ENCODE results near the gene ARGLU1. TPM values are rescaled to one million over a fixed set of nuclear protein-coding genes. Genes with fewer than 3 reads are reported as not detected.

The ARGLU1 gene
- total RNA-seq, 4 donors from 2014 or later: 46.7 to 77.2 (median 62.6) TPM

DNA sequence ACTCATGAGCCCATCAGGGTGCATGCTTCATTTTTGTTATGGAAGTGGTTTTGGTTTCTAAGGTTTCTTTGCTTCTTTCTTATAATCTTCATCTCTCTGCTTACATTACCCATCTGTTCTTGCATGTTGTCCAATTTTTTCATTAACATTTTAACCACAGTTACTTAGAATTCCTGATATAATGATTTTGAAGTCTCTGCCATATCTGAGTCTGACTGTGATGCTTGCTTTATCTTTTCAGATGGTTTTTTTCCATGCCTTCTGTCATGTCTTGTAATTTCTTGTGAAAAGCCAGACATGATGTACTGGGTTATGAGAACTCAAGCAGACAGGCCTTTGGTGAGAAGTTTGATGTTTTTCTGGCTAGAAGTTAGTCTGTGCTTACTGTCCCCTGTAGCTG lies 8.0 kb upstream of the ARGLU1 start:
- no peak overlapping the region for H3K27ac ChIP-seq (replicated peaks in 1 of 4)
- H3K36me3 ChIP-seq: no peaks in the 10 kb centered on the region
- peaks cover 4 to 11% (median 7%) of the 10 kb centered on the region in 4 donors for H3K4me1 ChIP-seq
- no peak for TF ChIP-seq EP300 (IDR thresholded peaks at IDR 0.05)
- TF ChIP-seq POLR2A (IDR thresholded peaks at IDR 0.05; ENCODE audit: low read depth): no peak
- TF ChIP-seq, protein P1, sequence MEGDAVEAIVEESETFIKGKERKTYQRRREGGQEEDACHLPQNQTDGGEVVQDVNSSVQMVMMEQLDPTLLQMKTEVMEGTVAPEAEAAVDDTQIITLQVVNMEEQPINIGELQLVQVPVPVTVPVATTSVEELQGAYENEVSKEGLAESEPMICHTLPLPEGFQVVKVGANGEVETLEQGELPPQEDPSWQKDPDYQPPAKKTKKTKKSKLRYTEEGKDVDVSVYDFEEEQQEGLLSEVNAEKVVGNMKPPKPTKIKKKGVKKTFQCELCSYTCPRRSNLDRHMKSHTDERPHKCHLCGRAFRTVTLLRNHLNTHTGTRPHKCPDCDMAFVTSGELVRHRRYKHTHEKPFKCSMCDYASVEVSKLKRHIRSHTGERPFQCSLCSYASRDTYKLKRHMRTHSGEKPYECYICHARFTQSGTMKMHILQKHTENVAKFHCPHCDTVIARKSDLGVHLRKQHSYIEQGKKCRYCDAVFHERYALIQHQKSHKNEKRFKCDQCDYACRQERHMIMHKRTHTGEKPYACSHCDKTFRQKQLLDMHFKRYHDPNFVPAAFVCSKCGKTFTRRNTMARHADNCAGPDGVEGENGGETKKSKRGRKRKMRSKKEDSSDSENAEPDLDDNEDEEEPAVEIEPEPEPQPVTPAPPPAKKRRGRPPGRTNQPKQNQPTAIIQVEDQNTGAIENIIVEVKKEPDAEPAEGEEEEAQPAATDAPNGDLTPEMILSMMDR (IDR thresholded peaks at IDR 0.05): no peak
- no peak for TF ChIP-seq POLR2AphosphoS5 (IDR thresholded peaks at IDR 0.05)
- no peak overlapping the region for H3K4me3 ChIP-seq
- no peaks in the 10 kb centered on the region for H3K9me3 ChIP-seq
- H3K27me3 ChIP-seq: no peaks in the 10 kb centered on the region
- intact Hi-C loops (cut with DNase I): no loop called here
- no peak for DNase-seq (ENCODE audit: extremely low spot score)

DNA sequence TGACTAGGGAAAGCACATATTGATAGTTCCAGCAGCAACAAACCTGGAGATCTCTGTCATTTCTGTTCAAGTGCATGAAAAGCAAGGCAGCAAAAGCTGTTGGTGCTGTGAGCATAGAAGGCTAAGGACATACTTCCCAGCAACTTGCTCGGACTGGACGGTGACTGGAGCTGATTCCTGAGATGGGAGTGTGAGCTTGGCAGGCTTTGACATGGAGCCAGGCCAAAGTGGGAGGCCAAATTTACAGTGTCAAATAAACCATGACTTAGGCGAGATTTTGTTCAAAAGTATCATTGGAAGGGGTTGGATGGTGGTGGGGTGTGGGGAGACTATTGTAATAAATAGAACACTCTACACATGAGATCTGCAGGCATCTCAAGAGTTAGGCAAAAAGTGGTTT lies 5.9 kb upstream of the ARGLU1 start:
- DNase-seq (ENCODE audit: extremely low spot score): no peak
- 21% methylated on average over 3 of the region's 3 CpGs for WGBS
- Histone ChIP-seq H3K9me3 (no peaks in the 10 kb centered on the region), H3K4me1 (peaks cover 4 to 21% (median 7%) of the 10 kb centered on the region in 4 donors), H3K27ac (replicated peaks in 1 of 4) (peak overlapping the region in 3 of 4 donors; percentile 4 to 52 (median 37)), H3K27me3 (no peaks in the 10 kb centered on the region), H3K36me3 (no peaks in the 10 kb centered on the region), H3K4me3 (no peak overlapping the region)
- intact Hi-C loops (cut with DNase I): no loop called here
- TF ChIP-seq EP300 (IDR thresholded peaks at IDR 0.05): no peak
- TF ChIP-seq, protein P1 (IDR thresholded peaks at IDR 0.05): no peak
- no peak for TF ChIP-seq POLR2A (IDR thresholded peaks at IDR 0.05; ENCODE audit: low read depth)
- no peak for TF ChIP-seq POLR2AphosphoS5 (IDR thresholded peaks at IDR 0.05)

DNA sequence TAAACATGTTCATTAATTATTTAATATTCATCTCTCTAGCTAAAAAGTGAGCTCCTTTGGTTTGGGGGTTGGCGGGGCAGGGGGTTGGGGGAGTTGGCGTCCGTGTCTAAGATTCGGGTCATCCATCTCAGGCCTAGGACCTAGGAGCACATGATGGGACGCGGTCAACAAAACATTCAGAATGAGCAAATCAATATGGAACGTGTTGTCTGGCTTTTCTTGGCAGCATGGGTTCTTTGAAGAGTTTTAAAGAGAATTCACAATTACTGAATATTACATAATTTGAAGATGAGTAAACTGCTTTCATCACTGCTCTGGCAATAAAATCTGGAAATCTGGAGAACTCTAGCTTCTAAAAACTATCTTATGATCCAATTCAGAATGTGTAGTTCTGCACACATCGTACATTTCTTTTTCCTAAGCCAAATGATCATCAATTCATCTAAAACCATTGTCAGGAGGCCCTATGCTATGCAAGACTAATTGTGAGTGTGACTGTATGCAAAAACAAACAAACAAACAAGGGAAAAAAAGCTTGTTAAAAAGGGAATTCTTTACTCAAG lies 5.4 kb upstream of the ARGLU1 start:
- 79% methylated on average over 8 of the region's 8 CpGs for WGBS

DNA sequence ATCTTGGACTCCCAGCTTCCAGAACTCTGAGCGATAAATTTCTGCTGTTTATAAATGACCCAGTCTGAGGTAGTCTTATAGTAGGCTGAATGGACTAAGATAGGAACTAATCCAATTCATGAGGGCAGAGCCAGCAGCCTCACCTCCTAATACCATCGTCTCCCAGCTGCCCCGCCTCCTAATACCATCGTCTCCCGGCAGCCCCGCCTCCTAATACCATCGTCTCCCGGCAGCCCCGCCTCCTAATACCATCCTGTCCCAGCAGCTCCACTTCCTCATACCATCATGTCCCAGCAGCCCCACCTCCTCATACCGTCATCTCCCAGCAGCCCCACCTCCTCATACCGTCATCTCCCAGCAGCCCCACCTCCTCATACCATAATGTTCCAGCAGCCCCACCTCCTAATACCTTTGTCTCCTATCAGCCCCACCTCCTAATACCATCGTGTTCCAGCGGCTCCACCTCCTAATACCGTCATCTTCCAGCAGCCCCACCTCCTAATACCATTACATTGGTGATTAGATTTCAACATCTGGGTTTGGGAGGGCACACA lies 2.4 kb upstream of the ARGLU1 start:
- WGBS: 42% methylated on average over 14 of the region's 14 CpGs
- Histone ChIP-seq H3K4me1 (peaks cover 20 to 39% (median 25%) of the 10 kb centered on the region in 4 donors), H3K9me3 (no peaks in the 10 kb centered on the region), H3K4me3 (no peak overlapping the region), H3K36me3 (no peaks in the 10 kb centered on the region), H3K27me3 (no peaks in the 10 kb centered on the region), H3K27ac (replicated peaks in 1 of 4) (peak overlapping the region in 1 of 4 donors; percentile 59)
- intact Hi-C loops (cut with DNase I): no loop called here
- no peak for DNase-seq (ENCODE audit: extremely low spot score)
- no peak for TF ChIP-seq POLR2A (IDR thresholded peaks at IDR 0.05; ENCODE audit: low read depth)
- TF ChIP-seq, protein P1 (IDR thresholded peaks at IDR 0.05): no peak

More for the DNA sequence above, 5.4 kb upstream of the ARGLU1 start:
- Histone ChIP-seq H3K9me3 (no peaks in the 10 kb centered on the region), H3K27ac (replicated peaks in 1 of 4) (peak overlapping the region in 3 of 4 donors; percentile 4 to 61 (median 52)), H3K36me3 (no peaks in the 10 kb centered on the region), H3K4me1 (peaks cover 7 to 25% (median 11%) of the 10 kb centered on the region in 4 donors), H3K27me3 (no peaks in the 10 kb centered on the region), H3K4me3 (no peak overlapping the region)
- no peak for DNase-seq (ENCODE audit: extremely low spot score)
- TF ChIP-seq EP300 (IDR thresholded peaks at IDR 0.05) (no peak), POLR2AphosphoS5 (IDR thresholded peaks at IDR 0.05) (peak in 1 of 2 donors; percentile 13)
- intact Hi-C loops (cut with DNase I): no loop called here

DNA sequence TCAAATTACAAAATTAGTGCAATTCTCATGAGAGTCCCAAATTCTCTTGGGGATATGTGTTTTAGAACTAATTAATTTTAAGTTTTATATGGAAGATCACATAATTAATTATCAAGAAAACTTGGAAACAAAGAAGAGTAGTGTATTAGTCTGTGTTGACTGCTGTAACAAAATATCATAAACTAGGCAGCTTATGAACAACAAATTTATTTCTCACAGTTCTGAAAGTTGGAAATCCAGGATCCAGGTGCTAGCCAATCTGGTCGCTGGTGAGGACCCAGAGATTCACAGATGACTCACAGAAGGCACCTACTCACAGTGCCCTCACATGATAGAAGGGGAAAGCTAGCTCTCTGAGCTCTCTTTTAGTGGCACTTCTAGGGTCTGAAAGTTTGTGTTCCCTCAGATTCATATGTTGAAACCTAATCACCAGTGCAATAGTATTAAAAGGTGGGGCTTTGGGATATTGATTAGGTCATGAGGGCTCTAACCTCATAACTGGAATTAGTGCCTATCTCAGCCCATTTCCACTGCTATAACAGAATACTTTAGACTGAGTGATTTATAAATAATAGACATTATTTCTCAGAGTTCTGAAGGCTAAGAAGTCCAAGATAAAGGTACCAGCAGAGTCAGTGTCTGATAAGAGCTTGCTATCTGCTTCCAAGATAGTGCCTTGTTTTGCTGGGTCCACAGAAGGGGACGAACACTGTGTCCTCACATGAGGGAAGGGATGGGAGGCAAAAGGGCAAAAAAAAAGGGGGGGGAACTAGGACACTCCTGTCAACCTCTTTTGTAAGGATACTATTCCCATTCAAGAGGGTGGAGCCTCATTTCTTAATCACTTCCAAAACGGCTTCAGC lies 1.5 kb upstream of the ARGLU1 start:
- WGBS: 78% methylated on average over 3 of the region's 3 CpGs
- Histone ChIP-seq H3K4me1 (peaks cover 29 to 48% (median 34%) of the 10 kb centered on the region in 4 donors), H3K4me3 (no peak overlapping the region), H3K27ac (replicated peaks in 1 of 4) (peak overlapping the region in 1 of 4 donors; percentile 59), H3K9me3 (no peaks in the 10 kb centered on the region), H3K27me3 (no peaks in the 10 kb centered on the region), H3K36me3 (no peaks in the 10 kb centered on the region)
- DNase-seq (ENCODE audit: extremely low spot score): no peak
- no peak for TF ChIP-seq EP300 (IDR thresholded peaks at IDR 0.05)
- no peak for TF ChIP-seq POLR2A (IDR thresholded peaks at IDR 0.05; ENCODE audit: low read depth)
- no peak for TF ChIP-seq POLR2AphosphoS5 (IDR thresholded peaks at IDR 0.05)
- TF ChIP-seq, protein P1 (IDR thresholded peaks at IDR 0.05): no peak
- intact Hi-C loops (cut with DNase I): loop anchor here (10.0 kb wide), 1 partner anchor 345 kb away; no protein-coding TSS in a partner anchor
